IPS-18a (cell line): ENCODE results near the gene NMNAT2.

Experiments used
- H3K27ac ChIP-seq: one replicate; pipeline ENCODE4 v1.5.1; 2013; ENCODE audit warnings: low read length
- H3K27me3 ChIP-seq: one replicate; pipeline ENCODE4 v1.6.1; 2013; ENCODE audit warnings: mild to moderate bottlenecking, low read length; ENCODE audit not compliant: control insufficient read depth, insufficient read depth
- H3K36me3 ChIP-seq: one replicate; pipeline ENCODE4 v1.6.1; 2013; ENCODE audit warnings: low read depth, low read length; ENCODE audit not compliant: control insufficient read depth
- H3K4me1 ChIP-seq: one replicate; pipeline ENCODE4 v1.6.1; 2013; ENCODE audit warnings: low read depth, low read length; ENCODE audit not compliant: control insufficient read depth
- H3K4me3 ChIP-seq: one replicate; pipeline ENCODE4 v1.5.1; 2013; ENCODE audit warnings: low read length
- H3K9ac ChIP-seq: one replicate; pipeline ENCODE4 v1.6.1; 2013; ENCODE audit warnings: mild to moderate bottlenecking, low read length, moderate library complexity
- H3K9me3 ChIP-seq: one replicate; pipeline ENCODE4 v1.6.1; 2013; ENCODE audit warnings: low read depth, low read length; ENCODE audit not compliant: control insufficient read depth

Gene NMNAT2

DNA sequence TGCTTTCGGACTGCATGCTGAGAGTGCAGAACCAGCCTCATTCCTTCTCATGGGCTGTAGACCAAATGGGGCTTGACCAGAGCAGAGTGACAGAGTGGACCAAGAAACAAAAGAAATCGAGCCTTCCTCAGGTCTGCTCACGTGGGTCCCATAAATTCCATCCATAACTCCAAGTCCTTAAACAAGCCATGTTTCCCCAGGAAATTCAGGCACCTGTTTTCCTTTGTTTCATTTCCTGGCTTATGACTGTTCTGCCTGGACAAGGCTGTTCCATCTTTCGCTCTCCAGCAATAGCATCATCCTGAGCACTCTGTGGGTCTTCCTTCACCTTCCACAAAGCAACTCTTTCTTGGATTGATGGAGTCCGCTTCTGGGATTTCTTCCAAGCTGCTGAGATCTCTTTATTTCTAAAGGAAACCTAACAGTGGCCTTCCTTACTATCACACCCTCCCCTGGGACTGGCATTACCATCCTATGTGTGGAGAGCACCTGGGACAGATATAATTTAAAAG, 168.2 kb downstream of the NMNAT2 start:
- Histone ChIP-seq H3K9ac (no peak overlapping the region), H3K4me3 (no peak overlapping the region), H3K4me1 (peaks cover 4% of the 10 kb centered on the region), H3K9me3 (peaks cover 2% of the 10 kb centered on the region), H3K36me3 (no peaks in the 10 kb centered on the region), H3K27ac (no peak overlapping the region), H3K27me3 (no peaks in the 10 kb centered on the region)

DNA sequence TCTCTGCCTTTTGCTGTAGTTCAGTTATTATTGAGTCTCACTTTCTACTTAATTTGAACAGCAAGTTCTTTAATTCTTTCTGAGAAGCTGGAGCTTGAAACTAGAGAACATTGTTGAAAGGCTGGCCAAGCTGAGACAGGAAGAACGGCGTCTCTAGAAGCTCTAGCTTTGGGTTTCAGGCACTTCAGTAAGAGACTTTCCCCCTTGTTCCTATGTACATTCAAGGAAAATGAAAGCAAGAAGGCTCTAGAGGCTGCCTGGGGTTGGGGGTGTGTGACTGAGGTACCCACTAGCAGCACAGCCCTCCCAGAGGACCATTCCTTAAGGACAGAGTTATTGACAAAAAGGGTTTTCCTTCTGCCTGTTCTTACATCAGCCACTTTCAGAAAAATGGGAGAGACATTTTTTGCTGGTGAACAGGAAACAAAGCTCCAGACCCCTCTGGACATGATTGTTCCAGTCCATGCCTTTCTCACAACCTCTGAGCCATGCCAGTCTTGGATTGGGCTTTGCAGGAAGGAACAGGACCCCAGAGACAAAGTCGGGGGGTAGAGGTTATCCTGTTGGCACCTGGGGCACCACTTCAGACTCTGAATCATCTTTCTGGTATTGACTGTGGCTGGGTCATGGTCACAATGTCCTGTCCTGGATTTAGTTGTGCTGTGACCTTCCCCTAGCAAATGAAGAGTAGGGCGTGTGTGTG, 169.0 kb downstream of the NMNAT2 start:
- Histone ChIP-seq H3K9me3 (no peaks in the 10 kb centered on the region), H3K36me3 (no peaks in the 10 kb centered on the region), H3K27me3 (no peaks in the 10 kb centered on the region), H3K4me3 (no peak overlapping the region), H3K4me1 (peaks cover 4% of the 10 kb centered on the region), H3K9ac (no peak overlapping the region), H3K27ac (no peak overlapping the region)

DNA sequence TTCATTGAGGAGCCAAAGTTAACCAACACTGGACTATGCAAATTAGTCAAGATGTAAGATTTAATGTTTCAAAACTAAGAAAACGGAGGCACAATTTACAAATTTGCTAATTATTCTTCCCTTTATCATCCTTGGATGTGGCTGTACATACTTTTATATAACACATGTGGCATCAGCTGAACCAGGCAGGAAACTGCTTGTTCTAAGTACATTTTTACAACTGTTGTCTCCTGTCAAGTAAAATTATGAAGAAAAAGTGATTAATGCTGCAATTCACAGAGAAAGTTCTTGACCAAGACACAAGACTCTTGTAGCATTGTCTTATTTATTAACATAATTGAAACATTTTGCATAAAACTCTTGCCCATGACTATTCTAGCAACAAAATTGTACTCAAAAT, 170.2 kb downstream of the NMNAT2 start:
- Histone ChIP-seq H3K9ac (no peak overlapping the region), H3K4me1 (peaks cover 4% of the 10 kb centered on the region), H3K9me3 (no peaks in the 10 kb centered on the region), H3K36me3 (no peaks in the 10 kb centered on the region), H3K4me3 (no peak overlapping the region), H3K27me3 (no peaks in the 10 kb centered on the region), H3K27ac (no peak overlapping the region)

GRCh38 chr1:183247484-183247883, 170.7 kb downstream of the NMNAT2 start:
- no peak overlapping the region for H3K27ac ChIP-seq
- no peaks in the 10 kb centered on the region for H3K27me3 ChIP-seq

DNA sequence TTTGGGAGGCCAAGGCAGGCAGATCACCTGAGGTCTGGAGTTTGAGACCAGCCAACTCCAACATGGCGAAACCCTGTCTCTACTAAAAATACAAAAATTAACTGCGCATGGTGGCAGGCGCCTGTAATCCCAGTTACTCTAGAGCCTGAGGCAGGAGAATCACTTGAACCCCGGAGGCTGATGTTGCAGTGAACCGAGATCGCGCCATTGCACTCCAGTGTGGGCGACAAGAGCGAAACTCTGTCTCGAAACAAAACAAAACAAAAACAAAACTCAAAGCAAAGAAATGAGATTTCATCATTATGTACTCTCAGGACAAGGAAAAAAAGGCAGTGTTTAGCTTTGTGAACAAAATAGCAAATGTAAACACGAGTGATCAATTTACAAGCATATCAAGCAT, 171.1 kb downstream of the NMNAT2 start:
- H3K9me3 ChIP-seq = no peaks in the 10 kb centered on the region
- no peak overlapping the region for H3K4me3 ChIP-seq
- no peak overlapping the region for H3K9ac ChIP-seq
- no peaks in the 10 kb centered on the region for H3K36me3 ChIP-seq
- H3K27me3 ChIP-seq = no peaks in the 10 kb centered on the region
- peaks cover 4% of the 10 kb centered on the region for H3K4me1 ChIP-seq
- no peak overlapping the region for H3K27ac ChIP-seq

More at GRCh38 chr1:183247484-183247883, 170.7 kb downstream of the NMNAT2 start:
- Histone ChIP-seq H3K4me3 (no peak overlapping the region), H3K36me3 (no peaks in the 10 kb centered on the region), H3K9ac (no peak overlapping the region), H3K9me3 (no peaks in the 10 kb centered on the region), H3K4me1 (peaks cover 4% of the 10 kb centered on the region)

DNA sequence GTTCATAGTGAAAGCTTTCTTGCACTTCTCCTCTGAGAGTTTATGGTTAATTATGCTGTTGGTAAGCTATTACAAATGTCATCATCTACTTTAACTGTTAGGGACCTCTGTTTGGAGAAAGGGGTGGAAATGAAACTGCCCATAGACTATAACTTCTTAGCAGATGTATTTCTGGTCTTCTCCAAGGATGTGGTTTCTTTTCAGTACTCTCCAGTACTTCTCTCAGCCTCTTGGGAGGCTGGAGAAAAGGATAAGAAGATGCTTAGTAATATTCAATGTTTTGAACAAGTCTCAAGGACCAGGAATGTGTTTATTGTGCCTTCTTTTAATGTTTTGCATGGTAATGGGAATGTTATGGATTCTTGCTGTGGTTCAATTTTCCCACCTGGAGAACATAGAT, 171.7 kb downstream of the NMNAT2 start:
- H3K27ac ChIP-seq = no peak overlapping the region
- peaks cover 4% of the 10 kb centered on the region for H3K4me1 ChIP-seq
- H3K9me3 ChIP-seq = no peaks in the 10 kb centered on the region
- H3K36me3 ChIP-seq = no peaks in the 10 kb centered on the region
- no peak overlapping the region for H3K4me3 ChIP-seq
- no peaks in the 10 kb centered on the region for H3K27me3 ChIP-seq
- no peak overlapping the region for H3K9ac ChIP-seq

GRCh38 chr1:183245357-183245756, 172.8 kb downstream of the NMNAT2 start:
- Histone ChIP-seq H3K9me3 (no peaks in the 10 kb centered on the region), H3K9ac (no peak overlapping the region), H3K36me3 (no peaks in the 10 kb centered on the region), H3K27me3 (no peaks in the 10 kb centered on the region), H3K4me1 (peaks cover 4% of the 10 kb centered on the region), H3K4me3 (no peak overlapping the region), H3K27ac (no peak overlapping the region)

DNA sequence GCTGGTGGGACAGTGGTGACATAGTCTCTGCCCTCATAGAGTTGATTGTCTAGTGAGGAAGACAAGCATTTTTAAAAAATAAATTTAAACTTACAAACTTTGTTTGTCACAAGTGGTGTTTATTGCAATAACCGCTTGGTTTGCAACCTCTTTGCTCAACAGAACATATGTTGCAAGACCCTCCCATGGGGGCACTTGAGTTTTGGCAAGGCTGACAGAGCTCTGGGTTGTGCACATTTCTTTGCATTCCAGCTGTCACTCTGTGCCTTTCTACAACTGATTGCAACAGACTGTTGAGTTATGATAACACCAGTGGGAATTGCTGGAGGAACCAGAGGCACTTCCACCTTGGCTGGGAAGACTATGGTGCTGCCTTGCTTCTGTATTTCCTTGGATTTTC, 173.7 kb downstream of the NMNAT2 start:
- no peaks in the 10 kb centered on the region for H3K36me3 ChIP-seq
- H3K9ac ChIP-seq = no peak overlapping the region
- no peak overlapping the region for H3K27ac ChIP-seq
- H3K4me1 ChIP-seq = peaks cover 4% of the 10 kb centered on the region
- no peaks in the 10 kb centered on the region for H3K9me3 ChIP-seq
- no peaks in the 10 kb centered on the region for H3K27me3 ChIP-seq
- H3K4me3 ChIP-seq = no peak overlapping the region

GRCh38 chr1:183243161-183244050, 174.8 kb downstream of the NMNAT2 start:
- H3K27ac ChIP-seq = no peak overlapping the region
- H3K9ac ChIP-seq = no peak overlapping the region
- no peaks in the 10 kb centered on the region for H3K36me3 ChIP-seq

GRCh38 chr1:183242556-183242955, 175.6 kb downstream of the NMNAT2 start:
- Histone ChIP-seq H3K4me1 (no peaks in the 10 kb centered on the region), H3K4me3 (no peak overlapping the region), H3K27me3 (no peaks in the 10 kb centered on the region), H3K27ac (no peak overlapping the region), H3K36me3 (no peaks in the 10 kb centered on the region), H3K9ac (no peak overlapping the region), H3K9me3 (no peaks in the 10 kb centered on the region)

More at GRCh38 chr1:183243161-183244050, 174.8 kb downstream of the NMNAT2 start:
- peaks cover 4% of the 10 kb centered on the region for H3K4me1 ChIP-seq
- no peak overlapping the region for H3K4me3 ChIP-seq
- H3K9me3 ChIP-seq = no peaks in the 10 kb centered on the region
- H3K27me3 ChIP-seq = no peaks in the 10 kb centered on the region

GRCh38 chr1:183241471-183241870, 176.7 kb downstream of the NMNAT2 start:
- no peaks in the 10 kb centered on the region for H3K9me3 ChIP-seq
- no peaks in the 10 kb centered on the region for H3K36me3 ChIP-seq
- H3K9ac ChIP-seq = no peak overlapping the region
- no peaks in the 10 kb centered on the region for H3K27me3 ChIP-seq
- H3K27ac ChIP-seq = no peak overlapping the region
- no peak overlapping the region for H3K4me3 ChIP-seq
- H3K4me1 ChIP-seq = no peaks in the 10 kb centered on the region
